GM18870 (cell line): ENCODE data around the gene ARHGAP6.

ENCODE experiments used
- ATAC-seq: cut with Tn5 transposase; IDR thresholded peaks from one replicate; pipeline ENCODE4 v1.9.1; 2021; ENCODE audit warnings: moderate library complexity; ENCODE audit not compliant: unreplicated experiment

ARHGAP6 gene

DNA sequence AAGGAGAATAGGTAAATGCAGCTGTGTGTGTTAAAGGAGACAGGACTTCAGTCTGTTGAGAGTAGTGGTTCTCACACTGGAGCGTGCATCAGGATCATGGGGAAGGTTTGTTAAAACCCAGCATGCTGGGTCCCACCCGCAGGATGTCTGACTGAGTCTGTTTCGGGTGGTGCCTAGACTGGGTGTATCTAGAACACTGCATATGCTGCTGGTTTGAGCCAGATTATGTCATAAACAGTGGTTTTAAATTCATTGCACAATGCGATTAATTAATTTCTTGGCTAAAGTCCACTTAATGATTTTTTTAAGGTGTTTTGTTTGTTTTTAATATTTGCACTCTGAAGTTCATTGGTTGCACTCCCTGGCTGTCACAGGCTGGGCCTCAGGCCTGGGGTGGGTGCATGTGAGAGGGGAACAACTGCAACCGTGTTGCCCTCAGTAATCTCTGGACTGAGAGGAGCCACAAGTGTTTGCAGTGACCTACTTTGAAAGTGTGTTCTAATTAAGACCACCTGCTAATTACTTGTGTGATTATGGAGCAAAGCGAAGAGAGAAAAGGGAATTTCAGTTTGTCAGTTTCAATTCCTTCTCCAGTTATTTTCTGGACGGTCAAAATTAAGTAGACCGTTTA, 546.3 kb downstream of the ARHGAP6 start:
- no peak for ATAC-seq

DNA sequence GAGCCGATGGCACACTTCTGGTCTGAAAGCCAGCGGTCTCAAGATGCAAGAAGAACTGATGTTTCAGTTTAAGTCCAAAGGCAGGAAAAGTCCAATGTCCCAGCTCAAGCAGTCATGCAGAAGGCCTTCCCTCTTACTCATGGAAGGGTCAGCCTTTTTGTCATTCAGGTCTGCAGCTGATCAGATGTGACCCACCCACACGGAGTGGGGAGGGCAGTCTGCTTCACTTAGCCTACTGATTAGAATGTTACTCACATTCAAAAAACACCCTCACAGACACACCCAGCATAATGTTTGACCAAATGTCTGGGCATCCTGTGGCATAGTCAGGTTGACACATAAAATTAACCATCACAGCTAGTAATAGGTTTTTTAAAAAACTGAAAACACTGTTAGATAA, 548.0 kb downstream of the ARHGAP6 start:
- no peak for ATAC-seq

DNA sequence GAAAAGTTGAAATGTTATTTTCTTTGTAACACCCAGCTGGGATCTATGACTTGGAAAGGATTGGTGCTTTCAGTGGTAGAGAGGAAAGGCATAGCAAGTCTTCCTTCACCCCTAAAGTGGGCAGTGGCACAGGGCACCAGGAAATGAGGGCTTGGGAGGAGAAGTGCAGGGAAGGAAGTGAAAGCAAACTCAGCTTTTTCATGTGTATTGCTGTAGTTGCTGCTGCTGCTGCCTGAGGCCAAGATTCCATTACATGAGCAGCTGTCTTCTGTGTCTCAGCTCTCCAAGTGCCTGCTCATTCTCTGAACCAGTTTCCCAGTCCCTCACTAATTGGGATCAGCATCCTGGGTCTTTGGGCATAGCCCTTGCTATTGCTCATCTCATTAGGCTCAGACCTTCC, 552.0 kb downstream of the ARHGAP6 start:
- ATAC-seq, result no peak

DNA sequence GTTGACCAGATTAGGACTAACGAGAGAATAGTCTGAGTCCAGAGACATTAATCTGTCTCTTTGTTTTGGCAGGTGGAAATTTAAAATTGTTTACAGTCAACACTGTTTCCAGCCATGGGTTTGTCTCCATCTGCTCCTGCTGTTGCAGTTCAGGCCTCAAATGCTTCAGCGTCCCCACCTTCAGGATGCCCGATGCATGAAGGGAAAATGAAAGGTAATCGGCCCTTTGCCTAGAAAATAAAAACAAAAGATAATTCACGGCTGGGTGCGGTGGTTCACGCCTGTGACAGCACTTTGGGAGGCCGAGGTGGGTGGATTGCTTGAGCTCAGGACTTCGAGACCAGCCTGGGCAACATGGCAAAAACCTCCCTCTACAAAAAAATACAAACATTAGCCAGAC, 553.8 kb downstream of the ARHGAP6 start:
- no peak for ATAC-seq

DNA sequence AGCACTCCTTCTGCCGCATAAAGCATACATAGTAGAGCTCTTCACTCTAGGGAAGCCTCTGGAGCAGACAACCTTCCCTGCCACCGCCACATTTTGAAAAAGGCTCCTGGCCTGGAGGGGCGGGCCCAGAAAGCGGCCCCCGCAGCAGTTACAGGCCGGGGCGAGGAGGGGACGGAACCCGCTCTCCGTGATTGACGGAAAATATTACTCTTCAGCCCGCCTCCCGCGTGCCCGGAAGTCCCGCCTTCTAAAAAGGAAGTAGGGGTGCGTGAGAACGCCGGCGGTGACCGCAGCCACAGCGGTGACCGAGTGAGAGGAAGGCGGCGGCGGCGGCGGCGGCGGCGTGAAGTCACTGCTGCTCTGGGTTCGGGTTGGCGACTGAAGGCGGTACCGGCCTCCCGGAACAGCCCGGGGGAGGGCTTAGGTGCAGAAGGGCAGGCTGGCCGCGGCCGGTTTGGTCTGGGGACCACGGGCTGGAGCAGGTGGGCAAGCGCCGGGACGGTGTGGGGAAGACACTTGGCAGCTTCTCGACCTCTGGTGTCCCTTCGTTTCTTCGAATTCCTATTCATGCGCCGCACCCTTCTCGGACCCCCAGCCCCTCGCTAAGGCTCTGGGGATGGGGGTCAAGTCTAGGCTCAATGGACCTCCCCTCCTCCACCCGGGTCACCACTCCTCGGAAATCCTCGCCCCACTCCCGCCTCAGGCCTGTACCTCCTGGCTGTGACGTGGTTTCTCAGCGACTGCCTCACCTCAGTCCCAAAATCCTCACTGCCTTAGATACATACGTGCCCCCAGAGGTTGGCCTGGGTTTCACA, 554.5 kb downstream of the ARHGAP6 start, which contains the start of gene HCCS:
TSS of gene HCCS (plus strand) at position 296 of the 815 bp plus-strand sequence. CDS start 729 bp downstream, outside the sequence.
- ATAC-seq, result peak; percentile 78

GRCh38 chrX:11109968-11110367, 555.8 kb downstream of the ARHGAP6 start:
- no peak for ATAC-seq

- no peak for ATAC-seq
These were observed 557.3 kb downstream of the ARHGAP6 start for GRCh38 chrX:11108253-11108941.

DNA sequence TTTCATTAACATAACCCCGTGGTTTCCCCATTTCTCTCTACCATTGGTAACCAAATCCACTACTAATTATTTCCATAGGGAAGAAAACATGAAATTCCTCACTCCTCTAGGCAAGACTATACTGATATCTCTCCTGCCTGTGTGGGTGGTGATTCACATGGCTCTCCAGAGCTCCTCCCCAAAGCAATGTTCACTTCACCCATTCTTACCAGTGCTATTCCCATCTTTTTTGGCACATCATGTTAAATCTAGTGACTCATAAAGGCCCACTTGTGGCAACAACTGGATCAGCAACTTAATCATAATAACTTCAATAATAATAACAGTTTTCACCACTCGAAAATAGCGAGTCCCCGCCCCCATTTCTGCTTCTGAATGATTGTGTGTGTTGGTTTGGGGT, 560.6 kb downstream of the ARHGAP6 start:
- ATAC-seq, result no peak

GRCh38 chrX:11103751-11104150, 562.0 kb downstream of the ARHGAP6 start:
- no peak for ATAC-seq

DNA sequence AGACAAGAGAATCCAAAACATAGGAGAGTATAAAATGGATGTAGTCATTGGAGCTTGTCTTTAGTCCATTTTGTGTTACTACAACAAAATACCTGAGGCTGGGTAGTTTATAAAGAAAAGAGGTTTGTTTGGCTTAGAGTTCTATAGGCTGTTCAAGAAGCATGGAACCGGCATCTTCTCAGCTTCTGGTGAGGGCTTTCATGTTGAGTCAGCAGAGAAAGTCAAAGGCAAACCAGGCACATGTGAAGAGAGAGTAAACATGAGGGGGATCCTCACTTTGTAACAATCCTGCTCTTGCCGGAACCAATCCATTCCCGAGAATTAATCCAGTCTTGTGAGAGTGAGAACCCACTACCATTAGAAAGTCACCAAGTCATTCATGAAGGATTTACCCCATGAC, 562.7 kb downstream of the ARHGAP6 start:
- ATAC-seq, result no peak

DNA sequence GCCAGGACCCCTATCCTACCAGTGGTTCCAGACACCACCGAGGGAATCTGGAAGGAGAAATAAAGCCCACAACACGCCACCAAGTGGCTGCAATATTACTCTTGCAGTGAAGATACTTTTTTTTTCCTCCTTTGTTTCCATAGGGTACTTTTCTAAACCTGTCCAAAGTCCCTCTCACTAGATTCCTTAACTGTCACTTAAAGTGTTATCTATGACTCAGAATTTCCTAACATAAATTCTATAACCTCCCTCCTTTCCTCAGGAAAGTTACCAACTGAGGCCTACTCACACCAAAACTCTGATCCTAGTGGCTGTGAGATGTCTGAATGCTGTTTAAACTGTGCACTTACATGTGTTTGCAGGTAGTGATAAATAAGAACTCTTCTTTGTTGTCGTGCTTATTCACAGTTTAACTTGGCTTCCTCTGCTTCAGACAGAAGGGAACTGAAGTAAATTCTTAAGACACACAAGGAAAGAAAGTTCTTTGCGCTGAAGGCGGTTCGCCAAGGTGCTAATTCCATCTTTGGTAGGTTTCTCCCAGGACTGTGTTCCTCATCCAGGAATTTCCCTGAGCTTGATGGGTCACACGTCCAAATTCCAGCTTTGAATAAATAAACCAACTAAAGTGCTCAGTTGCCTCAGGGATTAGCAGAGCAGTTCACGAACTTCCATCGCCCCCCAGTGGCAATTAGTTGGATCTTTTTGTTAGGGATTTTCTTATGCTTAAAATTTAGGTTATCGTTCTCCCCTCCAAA, 565.3 kb downstream of the ARHGAP6 start:
- ATAC-seq, result no peak

- no peak for ATAC-seq
These were observed 566.3 kb downstream of the ARHGAP6 start for GRCh38 chrX:11099465-11099864.

GRCh38 chrX:11097933-11098332, 567.8 kb downstream of the ARHGAP6 start:
- no peak for ATAC-seq

DNA sequence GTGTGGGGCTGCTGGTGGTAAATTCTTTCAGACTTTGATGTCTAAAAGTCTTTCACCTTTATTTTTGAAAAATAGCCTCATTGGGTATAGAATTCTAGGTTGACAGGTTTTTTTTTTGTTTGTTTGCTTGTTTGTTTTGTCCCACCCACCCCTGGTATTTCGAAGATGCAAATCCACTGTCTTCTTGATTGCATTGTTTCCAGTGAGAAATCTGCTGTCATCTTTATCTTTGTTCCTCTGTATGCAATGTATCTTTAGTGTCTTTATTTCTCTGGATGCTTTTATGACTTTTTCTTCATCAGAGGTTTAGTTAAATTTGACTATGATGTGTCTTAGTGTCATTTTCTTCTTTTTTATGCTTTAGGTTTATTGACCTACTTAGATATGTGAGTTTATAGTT, 575.9 kb downstream of the ARHGAP6 start:
- ATAC-seq, result no peak
